K562 (cell line): ENCODE results near the gene NISCH. TPM values are rescaled to one million over a fixed set of nuclear protein-coding genes. Genes with fewer than 3 reads are reported as not detected.

Experiments
- ATAC-seq: fragments of 200-7000 bp; cut with Tn5 transposase; 3 replicates; pipeline ENCODE4 v1.9.1; 2020; ENCODE audit warnings: moderate library complexity
- BruUV-seq: library from RNA; stranded (reverse); fragments of 400-500 nt; replicated peaks from 2 replicates; lab custom pipeline; 2021; lab: Mats Ljungman, UMichigan
- CTCF ChIA-PET: fragments of 300-600 bp; formaldehyde crosslinking; extraction: SDS; loops from one replicate; lab custom pipeline; 2021; ENCODE audit warnings: low intra/inter-chr PET ratio; lab: Yijun Ruan, JAX
- POLR2A ChIA-PET: fragments of 300-600, 350-650 bp; sonication (Branson Sonifier 250); formaldehyde crosslinking; extraction: SDS; loops from one replicate; lab custom pipeline; 2021; ENCODE audit warnings: antibody characterized with exemption, inconsistent platforms; lab: Yijun Ruan, JAX
- DNase-seq, 4 experiments: peaks; one replicate each; pipeline versions ENCODE4 v3.0.0 to v3.0.0-alpha.2; 2011 to 2018; ENCODE audit warnings: low spot score in 3 of 4, mixed read lengths in 3 of 4; ENCODE audit errors: extremely low read depth in 1 of 4
- FAIRE-seq: peaks from 2 replicates; lab custom pipeline; 2011; peaks lifted over from hg19 to GRCh38; lab: Jason Lieb, UNC
- H2AFZ ChIP-seq: 2 replicates; pipeline ENCODE4 v1.6.0; 2011; ENCODE audit warnings: low read depth, low read length, control low read depth, inconsistent platforms
- H3K27ac ChIP-seq: fragments of 200-600 bp; 3 replicates; pipeline ENCODE4 v1.8.0; 2011; ENCODE audit warnings: low read depth, mild to moderate bottlenecking, control low read depth, inconsistent platforms, low read length, moderate library complexity, mixed read lengths; ENCODE audit errors: extremely low read depth
- H3K27me3 ChIP-seq, 2 experiments: fragments of 300-600 bp in 1 of 2; 2 replicates in 1 of 2; 3 replicates in 1 of 2; pipeline versions ENCODE4 v1.6.0 to v1.8.0; 2011; ENCODE audit warnings: inconsistent platforms in 2 of 2, low read length in 2 of 2, mild to moderate bottlenecking in 1 of 2, mixed read lengths in 1 of 2, moderate library complexity in 1 of 2; ENCODE audit not compliant: control insufficient read depth in 2 of 2, insufficient read depth in 2 of 2
- H3K36me3 ChIP-seq: fragments of 300-600 bp; 3 replicates; pipeline ENCODE4 v1.8.0; 2011; ENCODE audit warnings: mild to moderate bottlenecking, low read length, inconsistent platforms; ENCODE audit not compliant: control insufficient read depth, insufficient read depth
- H3K4me1 ChIP-seq, 2 experiments: fragments of 200-600 bp in 1 of 2; replicated peaks in 1 of 2; 2 replicates in 1 of 2; 3 replicates in 1 of 2; pipeline versions ENCODE4 v1.5.1 to v1.8.0; 2011; ENCODE audit warnings: inconsistent platforms in 2 of 2, low read length in 2 of 2, mild to moderate bottlenecking in 1 of 2, mixed read lengths in 1 of 2, moderate library complexity in 1 of 2; ENCODE audit not compliant: control insufficient read depth in 2 of 2, insufficient read depth in 2 of 2
- H3K4me2 ChIP-seq: 2 replicates; pipeline ENCODE4 v1.6.1; 2011; ENCODE audit warnings: low read length, control low read depth, inconsistent platforms, mixed read lengths; ENCODE audit not compliant: insufficient read depth
- H3K4me3 ChIP-seq: fragments of 200-600 bp; sonication (generic), shearing (Covaris generic); 2 replicates; pipeline ENCODE4 v1.5.1; 2016; ENCODE audit warnings: control low read depth, inconsistent platforms
- H3K79me2 ChIP-seq: fragments of 200-600 bp; 3 replicates; pipeline ENCODE4 v1.8.0; 2011; ENCODE audit warnings: low read length, inconsistent platforms; ENCODE audit not compliant: control insufficient read depth, insufficient read depth
- H3K9ac ChIP-seq, 2 experiments: 2 replicates each; pipeline versions ENCODE4 v1.6.0 to v1.6.1; 2011; ENCODE audit warnings: low read depth in 2 of 2, low read length in 2 of 2, control low read depth in 1 of 2, inconsistent platforms in 1 of 2, mild to moderate bottlenecking in 1 of 2, mixed read lengths in 1 of 2; ENCODE audit not compliant: insufficient read depth in 1 of 2
- H3K9me1 ChIP-seq: one replicate; pipeline ENCODE4 v1.6.0; 2011; ENCODE audit warnings: inconsistent platforms, mild to moderate bottlenecking, low read length, moderate library complexity; ENCODE audit not compliant: control insufficient read depth, insufficient read depth
- H3K9me3 ChIP-seq: replicated peaks from 2 replicates; pipeline ENCODE4 v1.5.1; 2011; ENCODE audit warnings: low read depth, low read length, inconsistent platforms; ENCODE audit not compliant: control insufficient read depth, insufficient read depth
- H4K20me1 ChIP-seq: replicated peaks from 2 replicates; pipeline ENCODE4 v1.6.1; 2011; ENCODE audit warnings: low read length, inconsistent platforms, mixed read lengths; ENCODE audit not compliant: control insufficient read depth, insufficient read depth
- BMI1 ChIP-seq: fragments of 150-350 bp; IDR thresholded peaks from 2 replicates; pipeline ENCODE4 v1.6.1; 2014; ENCODE audit warnings: low read length
- CHD2 ChIP-seq: IDR thresholded peaks from 2 replicates; pipeline ENCODE4 v1.6.1; 2011; ENCODE audit warnings: low read depth, low read length
- EHMT2 ChIP-seq: fragments of 450-650 bp; IDR thresholded peaks from 2 replicates; pipeline ENCODE4 v1.6.1; 2018; ENCODE audit warnings: antibody characterized with exemption
- FUS ChIP-seq: fragments of 200-400 bp; formaldehyde crosslinking; optimal IDR thresholded peaks from 2 replicates; pipeline ENCODE3; 2017; ENCODE audit warnings: low read depth, low read length
- MTA3 ChIP-seq: fragments of 450-650 bp; formaldehyde crosslinking; IDR thresholded peaks from 2 replicates; pipeline ENCODE4 v1.6.1; 2017; ENCODE audit warnings: mild to moderate bottlenecking, borderline replicate concordance
- ZC3H4 ChIP-seq: sonication (generic); formaldehyde crosslinking; IDR thresholded peaks from 2 replicates; pipeline ENCODE4 v1.9.0; 2021; ENCODE audit warnings: missing genetic modification reagents, borderline replicate concordance
- ZNF143 ChIP-seq: sonication (generic); formaldehyde crosslinking; IDR thresholded peaks from 2 replicates; pipeline ENCODE4 v1.9.0; 2022; ENCODE audit warnings: mild to moderate bottlenecking, missing genetic modification reagents
- ZNF3 ChIP-seq: fragments of 250-450 bp; sonication (Bioruptor Pico); IDR thresholded peaks from 2 replicates; pipeline ENCODE4 v1.5.0; 2021; ENCODE audit warnings: mild to moderate bottlenecking, moderate library complexity
- ZNF316 ChIP-seq: fragments of 450-650 bp; IDR thresholded peaks from 2 replicates; pipeline ENCODE4 v1.6.1; 2016
- WGBS: fragments of 100-300 bp; shearing (Covaris generic); methylation state at CpG from one replicate; pipeline ENCODE4 v1.1.6; 2016; ENCODE audit warnings: low coverage, mixed read lengths; ENCODE audit not compliant: insufficient coverage; ENCODE audit errors: missing lambda C conversion rate; 5-methylcytosine and 5-hydroxymethylcytosine counted together
- in situ Hi-C: fragments of 300-500 bp; cut with MboI; formaldehyde crosslinking; loops from 4 replicates; pipeline ENCODE4 v1.15.0; 2018; ENCODE audit warnings: inconsistent platforms, mixed read lengths
- intact Hi-C: fragments of 100-400 bp; cut with micrococcal nuclease; formaldehyde crosslinking; loops from 2 replicates; pipeline ENCODE4 v1.14.2; 2022
- polyA plus RNA-seq, 8 experiments: library from polyadenylated mRNA; depleted of rRNA in 4 of 8; stranded (reverse) in 5 of 8; unstranded in 3 of 8; fragments of >200 nt; fragmentation: Nextera tagmentation in 2 of 8; fragmentation: Illumina TruSeq in 1 of 8; extraction: Ambion mirVana in 2 of 8; extraction: Trizol in 1 of 8; gene quantifications; 2 replicates each; pipeline versions ENCODE4 v1.2.1 to v1.2.3, GENCODE V29; 2011 to 2014; ENCODE audit warnings: inconsistent platforms in 1 of 8, missing spikeins in 1 of 8
- total RNA-seq, 7 experiments: library from RNA; depleted of rRNA in 6 of 7; stranded (reverse); fragments of >200 nt in 6 of 7; fragmentation: Illumina TruSeq in 2 of 7; extraction: Trizol in 2 of 7; gene quantifications; 2 replicates each; pipeline versions ENCODE4 v1.2.1 to v1.2.3, GENCODE V29; 2011 to 2021; ENCODE audit warnings: low replicate concordance in 1 of 7

NISCH gene
- total and polyA plus RNA-seq, 9 of the 15 experiments (the other 6 are each of a cell fraction or from before 2014, with no cell fraction given), result 0.44 to 43.5 (median 23.4) TPM

- Histone ChIP-seq H2AFZ (no peak overlapping the region), H3K4me2 (peak overlapping the region; percentile 93), H3K9me1 (no peaks in the 10 kb centered on the region), H3K27me3 (no peaks in the 10 kb centered on the region), H3K79me2 (peaks cover 47% of the 10 kb centered on the region), H3K9me3 (no peaks in the 10 kb centered on the region), H3K4me3 (no peak overlapping the region; the same call in 1 of the 2 replicates), H3K27ac (no peak overlapping the region), H4K20me1 (no peaks in the 10 kb centered on the region), H3K9ac (peak overlapping the region in 1 of 2 experiments; percentile 93; a peak in 1 of 4 replicates), H3K4me1 (peaks cover 13 to 15% of the 10 kb centered on the region in 2 experiments; a peak in 4 of 5 replicates), H3K36me3 (peaks cover 64% of the 10 kb centered on the region)
- WGBS, result 96% methylated on average over 7 of the region's 8 CpGs
- TF ChIP-seq FUS, result no peak
- TF ChIP-seq ZNF3, result no peak
- TF ChIP-seq ZC3H4, result no peak
- TF ChIP-seq EHMT2, result no peak
- TF ChIP-seq CHD2, result no peak
- no peak for TF ChIP-seq MTA3
- FAIRE-seq (no peak), ATAC-seq (no peak), DNase-seq (no peak)
- intact Hi-C loops (no loop called here), in situ Hi-C loops (no loop called here)
- POLR2A ChIA-PET, result no interaction called here
- BruUV-seq, result no TSS peak
- CTCF ChIA-PET, result no interaction called here
Observed at GRCh38 chr3:52408466-52408865, 46.9 kb upstream of the NISCH start.

GRCh38 chr3:52415800-52416199 lies 39.6 kb upstream of the NISCH start:
- no peak overlapping the region for H3K4me2 ChIP-seq
- no peaks in the 10 kb centered on the region for H3K27me3 ChIP-seq
- ChIA-PET POLR2A (no interaction called here), CTCF (interaction anchor here (0.6 kb wide), 1 partner anchor 34 kb away, joined by 3 read pairs; no protein-coding TSS in a partner anchor)
- 100% methylated on average over 3 of the region's 3 CpGs for WGBS
- H2AFZ ChIP-seq, result no peak overlapping the region
- TF ChIP-seq ZNF316 (0 out of 2 replicates have a peak, but pooled peaks have one; percentile 2), BMI1 (no peak), ZNF143 (no peak)
- FAIRE-seq, result no peak
- no peak for DNase-seq
- H3K4me3 ChIP-seq, result no peak overlapping the region
- H3K27ac ChIP-seq, result no peak overlapping the region
- H3K4me1 ChIP-seq, result peaks cover 5 to 7% of the 10 kb centered on the region in 2 experiments; a peak in 4 of 5 replicates
- in situ Hi-C loops, result no loop called here
- H3K9ac ChIP-seq, result no peak overlapping the region
- no TSS peak for BruUV-seq
- H4K20me1 ChIP-seq, result no peaks in the 10 kb centered on the region
- intact Hi-C loops, result no loop called here
- ATAC-seq, result no peak
- no peaks in the 10 kb centered on the region for H3K9me3 ChIP-seq
- H3K79me2 ChIP-seq, result peaks cover 23% of the 10 kb centered on the region
- peaks cover 26% of the 10 kb centered on the region for H3K36me3 ChIP-seq
- H3K9me1 ChIP-seq, result no peaks in the 10 kb centered on the region
